ENCODE results near the gene HFE.

DNA sequence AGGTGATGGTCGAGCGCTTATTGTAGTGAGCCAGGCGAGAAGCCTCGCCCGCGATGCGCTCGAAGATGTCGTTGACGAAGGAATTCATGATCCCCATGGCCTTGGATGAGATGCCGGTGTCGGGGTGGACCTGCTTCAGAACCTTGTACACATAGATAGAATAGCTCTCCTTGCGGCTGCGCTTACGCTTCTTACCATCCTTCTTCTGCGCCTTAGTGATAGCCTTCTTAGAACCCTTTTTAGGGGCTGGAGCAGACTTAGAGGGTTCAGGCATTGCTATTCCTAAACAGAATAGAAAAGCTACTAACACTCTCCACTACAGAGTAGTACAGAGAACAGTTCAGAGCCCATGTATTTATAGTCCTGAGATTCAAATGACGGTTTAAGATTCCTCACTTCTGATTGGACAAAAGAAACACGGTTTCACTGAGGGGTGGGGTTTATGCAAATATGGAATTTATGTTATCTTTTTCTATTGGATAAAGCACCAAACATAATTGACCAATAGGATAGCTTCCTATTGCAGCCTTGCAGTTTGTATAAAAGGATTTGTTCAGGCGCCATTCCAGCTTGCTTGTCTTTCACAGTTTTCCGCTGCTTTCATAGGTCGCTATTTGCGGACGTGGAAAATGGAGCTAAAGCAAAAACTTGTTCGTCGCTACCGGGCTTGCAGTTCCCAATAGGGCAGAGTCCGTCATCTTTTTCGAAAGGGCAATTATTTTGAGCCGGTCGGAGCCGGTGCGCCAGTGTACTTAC is 43.7 kb upstream of the HFE start:
- TF ChIP-seq, protein P1, sequence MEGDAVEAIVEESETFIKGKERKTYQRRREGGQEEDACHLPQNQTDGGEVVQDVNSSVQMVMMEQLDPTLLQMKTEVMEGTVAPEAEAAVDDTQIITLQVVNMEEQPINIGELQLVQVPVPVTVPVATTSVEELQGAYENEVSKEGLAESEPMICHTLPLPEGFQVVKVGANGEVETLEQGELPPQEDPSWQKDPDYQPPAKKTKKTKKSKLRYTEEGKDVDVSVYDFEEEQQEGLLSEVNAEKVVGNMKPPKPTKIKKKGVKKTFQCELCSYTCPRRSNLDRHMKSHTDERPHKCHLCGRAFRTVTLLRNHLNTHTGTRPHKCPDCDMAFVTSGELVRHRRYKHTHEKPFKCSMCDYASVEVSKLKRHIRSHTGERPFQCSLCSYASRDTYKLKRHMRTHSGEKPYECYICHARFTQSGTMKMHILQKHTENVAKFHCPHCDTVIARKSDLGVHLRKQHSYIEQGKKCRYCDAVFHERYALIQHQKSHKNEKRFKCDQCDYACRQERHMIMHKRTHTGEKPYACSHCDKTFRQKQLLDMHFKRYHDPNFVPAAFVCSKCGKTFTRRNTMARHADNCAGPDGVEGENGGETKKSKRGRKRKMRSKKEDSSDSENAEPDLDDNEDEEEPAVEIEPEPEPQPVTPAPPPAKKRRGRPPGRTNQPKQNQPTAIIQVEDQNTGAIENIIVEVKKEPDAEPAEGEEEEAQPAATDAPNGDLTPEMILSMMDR (IDR thresholded peaks at IDR 0.05; ENCODE audit: low read depth, low read length) = no peak
- TF ChIP-seq EZH2phosphoT487 (IDR thresholded peaks at IDR 0.05; ENCODE audit: low read depth) = no peak
